GM18907 (cell line): ENCODE measurements around the gene RNFT1.
A peak's percentile ranks its signal among the peaks of the same experiment; 100 is the strongest.
"Not testable (repeated sequence)": the region's sequence is repeated elsewhere in the genome, so short reads cannot be mapped to it uniquely, and the experiment has no call there.

Source experiments
- ATAC-seq: cut with Tn5 transposase; IDR thresholded peaks from one replicate; pipeline ENCODE4 v1.9.1; 2021; ENCODE audit warnings: mild to moderate bottlenecking, moderate library complexity; ENCODE audit not compliant: unreplicated experiment

RNFT1 gene

GRCh38 chr17:59964482-59965328 is at the start of gene RNFT1:
Gene RNFT1, minus strand, starts transcription at chr17:59964740. Its CDS starts 77 bp downstream, at chr17:59964663.
- peak; percentile 70 for ATAC-seq

- ATAC-seq = not testable (repeated sequence)
Measured at GRCh38 chr17:60009326-60009725, 44.8 kb upstream of the RNFT1 start.

GRCh38 chr17:60008377-60008776 is 43.8 kb upstream of the RNFT1 start:
- ATAC-seq = not testable (repeated sequence)

GRCh38 chr17:60006160-60006559 is 41.6 kb upstream of the RNFT1 start:
- ATAC-seq = no peak

GRCh38 chr17:60004561-60004960 is 40.0 kb upstream of the RNFT1 start:
- ATAC-seq = not testable (repeated sequence)

GRCh38 chr17:60002405-60002804 is 37.9 kb upstream of the RNFT1 start:
- ATAC-seq = not testable (repeated sequence)

GRCh38 chr17:59996608-59997007 is 32.1 kb upstream of the RNFT1 start:
- not testable (repeated sequence) for ATAC-seq

GRCh38 chr17:59975166-59975565 is 10.6 kb upstream of the RNFT1 start:
- ATAC-seq = not testable (repeated sequence)

GRCh38 chr17:59973483-59973882 is 8.9 kb upstream of the RNFT1 start:
- not testable (repeated sequence) for ATAC-seq

- no peak for ATAC-seq
Measured at GRCh38 chr17:59972778-59973177, 8.2 kb upstream of the RNFT1 start.

GRCh38 chr17:59971771-59972170 is 7.2 kb upstream of the RNFT1 start:
- ATAC-seq = not testable (repeated sequence)

- peak; percentile 42 for ATAC-seq
Measured at GRCh38 chr17:59963738-59964481, 630 bp downstream of the RNFT1 start.

GRCh38 chr17:59962739-59963318 is 1.7 kb downstream of the RNFT1 start:
- ATAC-seq = no peak

GRCh38 chr17:59959574-59959973 is 5.0 kb downstream of the RNFT1 start:
- not testable (repeated sequence) for ATAC-seq

- ATAC-seq = no peak
Measured at GRCh38 chr17:59954856-59955255, 9.7 kb downstream of the RNFT1 start.

GRCh38 chr17:59950049-59950448 is 14.5 kb downstream of the RNFT1 start:
- ATAC-seq = no peak

GRCh38 chr17:59947310-59947709 is 17.2 kb downstream of the RNFT1 start:
- not testable (repeated sequence) for ATAC-seq

- ATAC-seq = not testable (repeated sequence)
Measured at GRCh38 chr17:59946433-59946832, 18.1 kb downstream of the RNFT1 start.

GRCh38 chr17:59941131-59941530 is 23.4 kb downstream of the RNFT1 start:
- ATAC-seq = no peak

GRCh38 chr17:59940697-59941096 is 23.8 kb downstream of the RNFT1 start:
- not testable (repeated sequence) for ATAC-seq

- not testable (repeated sequence) for ATAC-seq
Measured at GRCh38 chr17:59933317-59933716, 31.2 kb downstream of the RNFT1 start.
